ENCODE measurements around the gene ARL5B.

Gene ARL5B

DNA sequence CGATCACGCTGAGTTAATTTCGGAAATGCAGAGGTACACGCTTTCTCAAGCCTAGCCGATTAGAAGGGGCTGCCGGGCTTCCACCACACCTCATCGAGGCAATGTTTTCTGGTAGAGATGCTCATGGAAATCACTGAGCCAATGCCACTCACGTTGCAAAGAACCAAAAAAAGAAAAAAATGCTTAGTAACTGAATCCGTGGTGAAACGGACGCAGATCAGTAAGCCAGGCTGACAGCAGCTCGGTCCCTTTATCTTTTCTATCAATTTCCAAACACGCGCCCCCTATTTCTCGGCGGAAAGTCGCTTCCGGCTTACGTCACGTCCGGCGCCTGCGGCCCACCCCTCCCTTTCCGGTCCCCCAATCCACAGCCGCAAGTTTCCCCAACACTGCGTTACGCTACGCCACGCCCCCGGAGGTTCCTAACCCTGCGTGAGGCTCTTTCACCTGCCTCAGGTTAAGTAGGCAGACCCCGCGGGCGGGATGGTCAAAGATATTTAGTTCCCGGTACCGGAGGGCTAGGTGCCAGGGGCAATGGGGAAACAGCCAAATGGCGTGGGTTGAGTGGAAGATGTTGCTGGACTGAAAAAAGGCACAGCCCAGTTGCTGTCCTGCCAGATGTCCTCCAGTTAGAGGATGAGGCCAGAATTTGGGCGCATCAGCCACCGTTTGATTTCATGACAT, 7.8 kb upstream of the ARL5B start, which contains the start of gene NSUN6:
TSS of gene NSUN6 (minus strand) at position 264 of the 684 bp plus-strand sequence. CDS start 384 bp downstream, outside the sequence.
- ChIA-PET CTCF (interaction anchor here (0.6 kb wide), 1 partner anchor 24 kb away, joined by 3 read pairs; no protein-coding TSS in a partner anchor), POLR2A (interaction anchor here (0.6 to 1.0 kb wide), 2 partner anchors 8 to 316 kb away, joined by 3 to 5 read pairs; partner anchors contain the start of gene ARL5B)
- Histone ChIP-seq H3K4me3 (ENCODE audit: low read depth, low read length) (peak within 1 kb of the TSS; percentile 70), H3K4me1 (ENCODE audit: control insufficient read depth, insufficient read depth, low read length) (no peaks in the 10 kb centered on the region; the same call in 1 of the 2 replicates), H3K36me3 (ENCODE audit: control insufficient read depth in 2 of 2, insufficient read depth in 1 of 2, low read length in 2 of 2) (peaks cover 3 to 10% of the 10 kb centered on the region in 2 experiments), H3K9me3 (ENCODE audit: control insufficient read depth, insufficient read depth, low read depth, low read length) (no peaks in the 10 kb centered on the region), H3K27ac (ENCODE audit: extremely low read depth, low read depth, low read length) (peak within 1 kb of the TSS; percentile 42; the same call in 1 of the 2 replicates)
- TF ChIP-seq ZNF302 (tag by site-specific recombination; IDR thresholded peaks at IDR 0.05; ENCODE audit: low read depth) (no peak), ZNF76 (tag by site-specific recombination; IDR thresholded peaks at IDR 0.05; ENCODE audit: borderline replicate concordance, low read depth) (no peak), ZNF211 (tag by site-specific recombination; IDR thresholded peaks at IDR 0.05; ENCODE audit: low read depth) (no peak), ZNF623 (tag by site-specific recombination; IDR thresholded peaks at IDR 0.05) (no peak), ZNF341 (tag by site-specific recombination; IDR thresholded peaks at IDR 0.05; ENCODE audit: low read depth) (0 out of 2 replicates have a peak, but pooled peaks have one; percentile 36), ZNF473 (tag by site-specific recombination; IDR thresholded peaks at IDR 0.05) (no peak), ZNF624 (tag by site-specific recombination; IDR thresholded peaks at IDR 0.05) (no peak), KLF9 (tag by site-specific recombination; IDR thresholded peaks at IDR 0.05; ENCODE audit: low read depth) (peak; percentile 85), ZNF600 (tag by site-specific recombination; IDR thresholded peaks at IDR 0.05) (peak; percentile 99), MYNN (tag by site-specific recombination; IDR thresholded peaks at IDR 0.05; ENCODE audit: borderline replicate concordance) (no peak), ZNF112 (tag by site-specific recombination; IDR thresholded peaks at IDR 0.05) (no peak), ZIC2 (tag by site-specific recombination; IDR thresholded peaks at IDR 0.05) (no peak), ZNF560 (tag by site-specific recombination; IDR thresholded peaks at IDR 0.05; ENCODE audit: borderline replicate concordance) (no peak), PRDM1 (tag by site-specific recombination; IDR thresholded peaks at IDR 0.05) (no peak; the same call in 1 of the 2 replicates), ZNF792 (tag by site-specific recombination; IDR thresholded peaks at IDR 0.05) (no peak), ZBTB21 (tag by site-specific recombination; IDR thresholded peaks at IDR 0.05) (peak; percentile 80), ZNF132 (tag by site-specific recombination; IDR thresholded peaks at IDR 0.05; ENCODE audit: borderline replicate concordance) (no peak), IKZF3 (tag by site-specific recombination; IDR thresholded peaks at IDR 0.05) (no peak), MEIS1 (CRISPR knock-in tag; IDR thresholded peaks at IDR 0.05; ENCODE audit: borderline replicate concordance) (no peak), GLI2 (tag by site-specific recombination; IDR thresholded peaks at IDR 0.05; ENCODE audit: borderline replicate concordance, low read depth) (no peak), ZNF433 (tag by site-specific recombination; IDR thresholded peaks at IDR 0.05; ENCODE audit: low read depth) (no peak), RBAK (tag by site-specific recombination; IDR thresholded peaks at IDR 0.05) (no peak)
- TF ChIP-seq, protein P1, sequence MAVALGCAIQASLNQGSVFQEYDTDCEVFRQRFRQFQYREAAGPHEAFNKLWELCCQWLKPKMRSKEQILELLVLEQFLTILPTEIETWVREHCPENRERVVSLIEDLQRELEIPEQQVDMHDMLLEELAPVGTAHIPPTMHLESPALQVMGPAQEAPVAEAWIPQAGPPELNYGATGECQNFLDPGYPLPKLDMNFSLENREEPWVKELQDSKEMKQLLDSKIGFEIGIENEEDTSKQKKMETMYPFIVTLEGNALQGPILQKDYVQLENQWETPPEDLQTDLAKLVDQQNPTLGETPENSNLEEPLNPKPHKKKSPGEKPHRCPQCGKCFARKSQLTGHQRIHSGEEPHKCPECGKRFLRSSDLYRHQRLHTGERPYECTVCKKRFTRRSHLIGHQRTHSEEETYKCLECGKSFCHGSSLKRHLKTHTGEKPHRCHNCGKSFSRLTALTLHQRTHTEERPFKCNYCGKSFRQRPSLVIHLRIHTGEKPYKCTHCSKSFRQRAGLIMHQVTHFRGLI (tag by site-specific recombination; IDR thresholded peaks at IDR 0.05): no peak
- TF ChIP-seq, protein P2, sequence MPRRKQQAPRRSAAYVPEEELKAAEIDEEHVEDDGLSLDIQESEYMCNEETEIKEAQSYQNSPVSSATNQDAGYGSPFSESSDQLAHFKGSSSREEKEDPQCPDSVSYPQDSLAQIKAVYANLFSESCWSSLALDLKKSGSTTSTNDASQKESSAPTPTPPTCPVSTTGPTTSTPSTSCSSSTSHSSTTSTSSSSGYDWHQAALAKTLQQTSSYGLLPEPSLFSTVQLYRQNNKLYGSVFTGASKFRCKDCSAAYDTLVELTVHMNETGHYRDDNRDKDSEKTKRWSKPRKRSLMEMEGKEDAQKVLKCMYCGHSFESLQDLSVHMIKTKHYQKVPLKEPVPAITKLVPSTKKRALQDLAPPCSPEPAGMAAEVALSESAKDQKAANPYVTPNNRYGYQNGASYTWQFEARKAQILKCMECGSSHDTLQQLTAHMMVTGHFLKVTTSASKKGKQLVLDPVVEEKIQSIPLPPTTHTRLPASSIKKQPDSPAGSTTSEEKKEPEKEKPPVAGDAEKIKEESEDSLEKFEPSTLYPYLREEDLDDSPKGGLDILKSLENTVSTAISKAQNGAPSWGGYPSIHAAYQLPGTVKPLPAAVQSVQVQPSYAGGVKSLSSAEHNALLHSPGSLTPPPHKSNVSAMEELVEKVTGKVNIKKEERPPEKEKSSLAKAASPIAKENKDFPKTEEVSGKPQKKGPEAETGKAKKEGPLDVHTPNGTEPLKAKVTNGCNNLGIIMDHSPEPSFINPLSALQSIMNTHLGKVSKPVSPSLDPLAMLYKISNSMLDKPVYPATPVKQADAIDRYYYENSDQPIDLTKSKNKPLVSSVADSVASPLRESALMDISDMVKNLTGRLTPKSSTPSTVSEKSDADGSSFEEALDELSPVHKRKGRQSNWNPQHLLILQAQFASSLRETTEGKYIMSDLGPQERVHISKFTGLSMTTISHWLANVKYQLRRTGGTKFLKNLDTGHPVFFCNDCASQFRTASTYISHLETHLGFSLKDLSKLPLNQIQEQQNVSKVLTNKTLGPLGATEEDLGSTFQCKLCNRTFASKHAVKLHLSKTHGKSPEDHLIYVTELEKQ (tag by site-specific recombination; IDR thresholded peaks at IDR 0.05; ENCODE audit: borderline replicate concordance): no peak; the same call in 1 of the 2 replicates
- TF ChIP-seq, protein P3, sequence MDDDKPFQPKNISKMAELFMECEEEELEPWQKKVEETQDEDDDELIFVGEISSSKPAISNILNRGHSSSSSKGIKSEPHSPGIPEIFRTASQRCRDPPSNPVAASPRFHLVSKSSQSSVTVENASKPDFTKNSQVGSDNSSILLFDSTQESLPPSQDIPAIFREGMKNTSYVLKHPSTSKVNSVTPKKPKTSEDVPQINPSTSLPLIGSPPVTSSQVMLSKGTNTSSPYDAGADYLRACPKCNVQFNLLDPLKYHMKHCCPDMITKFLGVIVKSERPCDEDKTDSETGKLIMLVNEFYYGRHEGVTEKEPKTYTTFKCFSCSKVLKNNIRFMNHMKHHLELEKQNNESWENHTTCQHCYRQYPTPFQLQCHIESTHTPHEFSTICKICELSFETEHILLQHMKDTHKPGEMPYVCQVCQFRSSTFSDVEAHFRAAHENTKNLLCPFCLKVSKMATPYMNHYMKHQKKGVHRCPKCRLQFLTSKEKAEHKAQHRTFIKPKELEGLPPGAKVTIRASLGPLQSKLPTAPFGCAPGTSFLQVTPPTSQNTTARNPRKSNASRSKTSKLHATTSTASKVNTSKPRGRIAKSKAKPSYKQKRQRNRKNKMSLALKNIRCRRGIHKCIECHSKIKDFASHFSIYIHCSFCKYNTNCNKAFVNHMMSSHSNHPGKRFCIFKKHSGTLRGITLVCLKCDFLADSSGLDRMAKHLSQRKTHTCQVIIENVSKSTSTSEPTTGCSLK (tag by site-specific recombination; IDR thresholded peaks at IDR 0.05): no peak
- TF ChIP-seq, protein P4, sequence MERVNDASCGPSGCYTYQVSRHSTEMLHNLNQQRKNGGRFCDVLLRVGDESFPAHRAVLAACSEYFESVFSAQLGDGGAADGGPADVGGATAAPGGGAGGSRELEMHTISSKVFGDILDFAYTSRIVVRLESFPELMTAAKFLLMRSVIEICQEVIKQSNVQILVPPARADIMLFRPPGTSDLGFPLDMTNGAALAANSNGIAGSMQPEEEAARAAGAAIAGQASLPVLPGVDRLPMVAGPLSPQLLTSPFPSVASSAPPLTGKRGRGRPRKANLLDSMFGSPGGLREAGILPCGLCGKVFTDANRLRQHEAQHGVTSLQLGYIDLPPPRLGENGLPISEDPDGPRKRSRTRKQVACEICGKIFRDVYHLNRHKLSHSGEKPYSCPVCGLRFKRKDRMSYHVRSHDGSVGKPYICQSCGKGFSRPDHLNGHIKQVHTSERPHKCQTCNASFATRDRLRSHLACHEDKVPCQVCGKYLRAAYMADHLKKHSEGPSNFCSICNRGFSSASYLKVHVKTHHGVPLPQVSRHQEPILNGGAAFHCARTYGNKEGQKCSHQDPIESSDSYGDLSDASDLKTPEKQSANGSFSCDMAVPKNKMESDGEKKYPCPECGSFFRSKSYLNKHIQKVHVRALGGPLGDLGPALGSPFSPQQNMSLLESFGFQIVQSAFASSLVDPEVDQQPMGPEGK (tag by site-specific recombination; IDR thresholded peaks at IDR 0.05): peak; percentile 89
- TF ChIP-seq, protein P5, sequence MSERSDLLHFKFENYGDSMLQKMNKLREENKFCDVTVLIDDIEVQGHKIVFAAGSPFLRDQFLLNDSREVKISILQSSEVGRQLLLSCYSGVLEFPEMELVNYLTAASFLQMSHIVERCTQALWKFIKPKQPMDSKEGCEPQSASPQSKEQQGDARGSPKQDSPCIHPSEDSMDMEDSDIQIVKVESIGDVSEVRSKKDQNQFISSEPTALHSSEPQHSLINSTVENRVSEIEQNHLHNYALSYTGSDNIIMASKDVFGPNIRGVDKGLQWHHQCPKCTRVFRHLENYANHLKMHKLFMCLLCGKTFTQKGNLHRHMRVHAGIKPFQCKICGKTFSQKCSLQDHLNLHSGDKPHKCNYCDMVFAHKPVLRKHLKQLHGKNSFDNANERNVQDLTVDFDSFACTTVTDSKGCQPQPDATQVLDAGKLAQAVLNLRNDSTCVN (tag by site-specific recombination; optimal IDR thresholded peaks at IDR 0.05): peak; percentile 23

All from HEK293 (cell line).